Central memory CD8-positive, alpha-beta T cell (primary cell): ENCODE data around the gene TACC2.
"Not testable (repeated sequence)": the region's sequence is repeated elsewhere in the genome, so short reads cannot be mapped to it uniquely, and the experiment has no call there.

Experiments
- ATAC-seq: fragments of 150-1000 bp; cut with Tn5 transposase; replicated peaks from 2 replicates; pipeline ENCODE4 v1.10.0; 2022; ENCODE audit warnings: mild to moderate bottlenecking, moderate FRiP score, moderate number of reproducible peaks; ENCODE audit not compliant: poor library complexity, severe bottlenecking; ENCODE audit errors: extremely low read depth
- DNase-seq, 2 donors: peaks; one replicate each; pipeline ENCODE4 v3.0.0; 2021; ENCODE audit warnings: low spot score in 2 of 2
- H3K27ac Mint-ChIP-seq: one replicate; pipeline ENCODE4 v1.8.0; 2022; ENCODE audit warnings: low read depth, mild to moderate bottlenecking, moderate library complexity, mixed read lengths
- H3K27me3 Mint-ChIP-seq: one replicate; pipeline ENCODE4 v1.8.0; 2022; ENCODE audit warnings: mixed read lengths
- H3K36me3 Mint-ChIP-seq: one replicate; pipeline ENCODE4 v1.8.0; 2022; ENCODE audit warnings: mild to moderate bottlenecking, moderate library complexity, mixed read lengths; ENCODE audit not compliant: insufficient read depth
- H3K4me1 Mint-ChIP-seq: one replicate; pipeline ENCODE4 v1.8.0; 2022; ENCODE audit warnings: mixed read lengths
- H3K4me3 Mint-ChIP-seq: one replicate; pipeline ENCODE4 v1.8.0; 2022; ENCODE audit warnings: mild to moderate bottlenecking, moderate library complexity, mixed read lengths
- H3K9me3 Mint-ChIP-seq: one replicate; pipeline ENCODE4 v1.8.0; 2022; ENCODE audit warnings: mixed read lengths

The TACC2 gene

DNA sequence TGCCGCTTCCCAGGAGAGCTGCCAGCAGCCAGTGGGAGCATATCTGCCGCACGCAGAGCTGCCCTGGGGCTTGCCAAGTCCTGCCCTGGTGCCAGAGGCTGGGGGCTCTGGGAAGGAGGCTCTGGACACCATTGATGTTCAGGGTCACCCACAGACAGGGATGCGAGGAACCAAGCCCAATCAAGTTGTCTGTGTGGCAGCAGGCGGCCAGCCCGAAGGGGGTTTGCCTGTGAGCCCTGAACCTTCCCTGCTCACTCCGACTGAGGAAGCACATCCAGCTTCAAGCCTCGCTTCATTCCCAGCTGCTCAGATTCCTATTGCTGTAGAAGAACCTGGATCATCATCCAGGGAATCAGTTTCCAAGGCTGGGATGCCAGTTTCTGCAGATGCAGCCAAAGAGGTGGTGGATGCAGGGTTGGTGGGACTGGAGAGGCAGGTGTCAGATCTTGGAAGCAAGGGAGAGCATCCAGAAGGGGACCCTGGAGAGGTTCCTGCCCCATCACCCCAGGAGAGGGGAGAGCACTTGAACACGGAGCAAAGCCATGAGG lies 94.6 kb downstream of the TACC2 start:
- Mint-ChIP-seq H3K27ac (no peak overlapping the region), H3K27me3 (no peaks in the 10 kb centered on the region), H3K4me1 (no peaks in the 10 kb centered on the region), H3K36me3 (no peaks in the 10 kb centered on the region), H3K4me3 (no peak overlapping the region), H3K9me3 (no peaks in the 10 kb centered on the region)
- DNase-seq (no peak), ATAC-seq (no peak)

DNA sequence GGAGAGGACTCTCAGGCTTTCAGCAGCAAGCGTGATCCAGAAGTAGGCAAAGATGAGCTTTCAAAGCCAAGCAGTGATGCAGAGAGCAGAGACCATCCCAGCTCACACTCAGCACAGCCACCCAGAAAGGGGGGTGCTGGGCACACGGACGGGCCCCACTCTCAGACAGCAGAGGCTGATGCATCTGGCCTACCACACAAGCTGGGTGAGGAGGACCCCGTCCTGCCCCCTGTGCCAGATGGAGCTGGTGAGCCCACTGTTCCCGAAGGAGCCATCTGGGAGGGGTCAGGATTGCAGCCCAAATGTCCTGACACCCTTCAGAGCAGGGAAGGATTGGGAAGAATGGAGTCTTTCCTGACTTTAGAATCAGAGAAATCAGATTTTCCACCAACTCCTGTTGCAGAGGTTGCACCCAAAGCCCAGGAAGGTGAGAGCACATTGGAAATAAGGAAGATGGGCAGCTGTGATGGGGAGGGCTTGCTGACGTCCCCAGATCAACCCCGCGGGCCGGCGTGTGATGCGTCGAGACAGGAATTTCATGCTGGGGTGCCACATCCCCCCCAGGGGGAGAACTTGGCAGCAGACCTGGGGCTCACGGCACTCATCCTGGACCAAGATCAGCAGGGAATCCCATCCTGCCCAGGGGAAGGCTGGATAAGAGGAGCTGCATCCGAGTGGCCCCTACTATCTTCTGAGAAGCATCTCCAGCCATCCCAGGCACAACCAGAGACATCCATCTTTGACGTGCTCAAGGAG lies 95.5 kb downstream of the TACC2 start:
- no peak for ATAC-seq
- no peaks in the 10 kb centered on the region for H3K27me3 Mint-ChIP-seq
- DNase-seq, result no peak
- H3K4me3 Mint-ChIP-seq, result no peak overlapping the region
- no peaks in the 10 kb centered on the region for H3K36me3 Mint-ChIP-seq
- no peak overlapping the region for H3K27ac Mint-ChIP-seq
- H3K9me3 Mint-ChIP-seq, result no peaks in the 10 kb centered on the region
- H3K4me1 Mint-ChIP-seq, result no peaks in the 10 kb centered on the region

DNA sequence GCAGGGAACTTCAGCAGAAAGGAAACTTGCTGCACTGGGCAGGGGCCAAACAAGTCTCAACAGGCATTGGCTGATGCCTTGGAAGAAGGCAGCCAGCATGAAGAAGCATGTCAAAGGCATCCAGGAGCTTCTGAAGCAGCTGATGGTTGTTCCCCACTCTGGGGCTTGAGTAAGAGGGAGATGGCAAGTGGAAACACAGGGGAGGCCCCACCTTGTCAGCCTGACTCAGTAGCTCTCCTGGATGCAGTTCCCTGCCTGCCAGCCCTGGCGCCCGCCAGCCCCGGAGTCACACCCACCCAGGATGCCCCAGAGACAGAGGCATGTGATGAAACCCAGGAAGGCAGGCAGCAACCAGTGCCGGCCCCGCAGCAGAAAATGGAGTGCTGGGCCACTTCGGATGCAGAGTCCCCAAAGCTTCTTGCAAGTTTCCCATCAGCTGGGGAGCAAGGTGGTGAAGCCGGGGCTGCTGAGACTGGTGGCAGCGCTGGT lies 96.5 kb downstream of the TACC2 start:
- H3K4me1 Mint-ChIP-seq, result no peaks in the 10 kb centered on the region
- H3K27me3 Mint-ChIP-seq, result no peaks in the 10 kb centered on the region
- no peak overlapping the region for H3K4me3 Mint-ChIP-seq
- no peaks in the 10 kb centered on the region for H3K36me3 Mint-ChIP-seq
- no peak for ATAC-seq
- H3K27ac Mint-ChIP-seq, result no peak overlapping the region
- H3K9me3 Mint-ChIP-seq, result no peaks in the 10 kb centered on the region
- no peak for DNase-seq

DNA sequence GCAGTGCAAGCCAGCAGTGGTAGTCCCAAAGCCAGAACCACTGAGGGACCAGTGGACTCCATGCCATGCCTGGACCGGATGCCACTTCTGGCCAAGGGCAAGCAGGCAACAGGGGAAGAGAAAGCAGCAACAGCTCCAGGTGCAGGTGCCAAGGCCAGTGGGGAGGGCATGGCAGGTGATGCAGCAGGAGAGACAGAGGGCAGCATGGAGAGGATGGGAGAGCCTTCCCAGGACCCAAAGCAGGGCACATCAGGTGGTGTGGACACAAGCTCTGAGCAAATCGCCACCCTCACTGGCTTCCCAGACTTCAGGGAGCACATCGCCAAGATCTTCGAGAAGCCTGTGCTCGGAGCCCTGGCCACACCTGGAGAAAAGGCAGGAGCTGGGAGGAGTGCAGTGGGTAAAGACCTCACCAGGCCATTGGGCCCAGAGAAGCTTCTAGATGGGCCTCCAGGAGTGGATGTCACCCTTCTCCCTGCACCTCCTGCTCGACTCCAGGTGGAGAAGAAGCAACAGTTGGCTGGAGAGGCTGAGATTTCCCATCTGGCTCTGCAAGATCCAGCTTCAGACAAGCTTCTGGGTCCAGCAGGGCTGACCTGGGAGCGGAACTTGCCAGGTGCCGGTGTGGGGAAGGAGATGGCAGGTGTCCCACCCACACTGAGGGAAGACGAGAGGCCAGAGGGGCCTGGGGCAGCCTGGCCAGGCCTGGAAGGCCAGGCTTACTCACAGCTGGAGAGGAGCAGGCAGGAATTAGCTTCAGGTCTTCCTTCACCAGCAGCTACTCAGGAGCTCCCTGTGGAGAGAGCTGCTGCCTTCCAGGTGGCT lies 97.7 kb downstream of the TACC2 start:
- H3K9me3 Mint-ChIP-seq, result no peaks in the 10 kb centered on the region
- no peak overlapping the region for H3K4me3 Mint-ChIP-seq
- no peaks in the 10 kb centered on the region for H3K4me1 Mint-ChIP-seq
- no peaks in the 10 kb centered on the region for H3K27me3 Mint-ChIP-seq
- DNase-seq (no peak), ATAC-seq (no peak)
- no peaks in the 10 kb centered on the region for H3K36me3 Mint-ChIP-seq
- no peak overlapping the region for H3K27ac Mint-ChIP-seq

DNA sequence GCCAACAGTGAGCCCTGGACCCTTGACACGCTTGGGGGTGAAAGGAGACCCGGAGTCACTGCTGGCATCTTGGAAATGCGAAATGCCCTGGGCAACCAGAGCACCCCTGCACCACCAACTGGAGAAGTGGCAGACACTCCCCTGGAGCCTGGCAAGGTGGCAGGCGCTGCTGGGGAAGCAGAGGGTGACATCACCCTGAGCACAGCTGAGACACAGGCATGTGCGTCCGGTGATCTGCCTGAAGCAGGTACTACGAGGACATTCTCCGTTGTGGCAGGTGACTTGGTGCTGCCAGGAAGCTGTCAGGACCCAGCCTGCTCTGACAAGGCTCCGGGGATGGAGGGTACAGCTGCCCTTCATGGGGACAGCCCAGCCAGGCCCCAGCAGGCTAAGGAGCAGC lies 98.5 kb downstream of the TACC2 start:
- Mint-ChIP-seq H3K36me3 (no peaks in the 10 kb centered on the region), H3K4me3 (no peak overlapping the region), H3K4me1 (no peaks in the 10 kb centered on the region), H3K9me3 (no peaks in the 10 kb centered on the region), H3K27ac (no peak overlapping the region), H3K27me3 (no peaks in the 10 kb centered on the region)
- ATAC-seq (no peak), DNase-seq (no peak)

DNA sequence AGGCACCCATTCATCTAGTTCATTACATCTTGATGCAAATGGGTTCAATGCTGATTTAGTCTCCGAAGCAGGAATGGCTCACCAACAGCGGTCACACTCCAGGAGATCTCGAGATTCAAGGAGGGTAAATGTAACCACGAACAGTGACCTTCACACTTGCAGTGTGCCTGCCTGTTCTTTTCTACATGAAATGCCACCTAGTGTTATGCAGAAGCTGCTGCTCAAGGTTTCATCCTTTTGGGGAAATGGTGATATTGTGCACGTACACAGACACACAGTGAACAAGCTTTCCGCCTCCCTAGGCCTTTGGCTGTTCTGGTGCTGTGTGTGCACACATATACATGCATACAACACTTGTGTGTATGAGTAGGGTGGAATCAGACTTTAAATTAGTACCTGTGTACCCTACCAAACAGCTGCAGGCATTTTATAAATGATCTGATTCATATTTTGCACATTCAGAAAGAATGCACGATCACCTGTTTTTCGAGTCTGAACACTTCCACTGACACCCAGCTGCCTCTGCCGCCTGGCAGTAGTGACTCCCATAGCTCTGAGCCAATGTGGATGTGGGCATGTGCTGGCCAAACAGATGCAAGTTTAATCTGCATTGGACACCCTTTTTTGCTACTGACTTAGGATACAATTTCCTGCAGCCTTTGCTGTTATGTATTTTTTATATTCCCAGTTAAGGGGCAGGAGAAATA lies 100.5 kb downstream of the TACC2 start:
- Mint-ChIP-seq H3K27ac (no peak overlapping the region), H3K27me3 (no peaks in the 10 kb centered on the region), H3K36me3 (no peaks in the 10 kb centered on the region), H3K9me3 (no peaks in the 10 kb centered on the region), H3K4me1 (no peaks in the 10 kb centered on the region), H3K4me3 (no peak overlapping the region)
- ATAC-seq, result no peak
- no peak for DNase-seq

DNA sequence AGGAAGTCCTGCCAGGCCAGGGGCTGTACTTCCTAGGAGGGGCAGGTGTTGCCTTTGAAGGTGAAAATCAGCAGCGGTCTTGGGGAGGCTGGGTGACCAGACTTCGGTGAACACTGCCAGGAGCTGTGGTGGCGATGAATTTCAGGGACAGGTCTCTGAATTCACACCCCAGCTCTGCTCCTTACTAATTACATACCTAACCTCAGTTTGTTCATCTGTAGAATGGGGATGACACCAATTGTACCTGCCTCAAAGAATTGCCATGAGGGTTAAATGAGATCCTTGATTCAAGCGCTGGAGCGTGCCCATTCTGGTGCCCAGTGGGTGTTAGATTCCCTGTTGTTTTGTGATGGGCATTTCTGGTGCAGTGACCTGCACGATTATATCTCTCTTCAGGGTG lies 102.8 kb downstream of the TACC2 start:
- Mint-ChIP-seq H3K9me3 (no peaks in the 10 kb centered on the region), H3K36me3 (no peaks in the 10 kb centered on the region), H3K4me3 (no peak overlapping the region), H3K27me3 (no peaks in the 10 kb centered on the region), H3K27ac (no peak overlapping the region), H3K4me1 (no peaks in the 10 kb centered on the region)
- no peak for ATAC-seq
- DNase-seq, result no peak

DNA sequence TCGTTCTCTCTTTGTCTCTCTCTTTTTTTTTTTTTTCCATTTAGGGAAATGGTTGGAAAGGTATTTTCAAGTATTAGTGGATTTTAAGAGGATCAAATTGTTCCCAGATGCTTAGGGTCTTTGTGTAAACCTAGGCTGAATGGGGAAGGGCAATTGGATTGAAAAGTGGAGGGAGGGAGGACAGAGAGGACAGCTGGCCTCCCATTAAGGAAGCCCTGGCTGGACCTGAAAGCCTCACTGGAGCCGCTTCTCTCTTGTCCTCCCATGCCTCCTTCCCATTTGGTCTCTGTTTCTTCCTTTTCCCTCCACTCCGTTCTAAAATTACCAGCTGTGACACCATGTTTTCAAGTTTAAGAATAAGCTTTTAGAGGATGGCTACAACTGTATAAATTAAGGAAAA lies 104.1 kb downstream of the TACC2 start:
- ATAC-seq (no peak), DNase-seq (no peak)
- H3K4me3 Mint-ChIP-seq, result no peak overlapping the region
- no peaks in the 10 kb centered on the region for H3K36me3 Mint-ChIP-seq
- no peak overlapping the region for H3K27ac Mint-ChIP-seq
- H3K4me1 Mint-ChIP-seq, result no peaks in the 10 kb centered on the region
- H3K27me3 Mint-ChIP-seq, result no peaks in the 10 kb centered on the region
- H3K9me3 Mint-ChIP-seq, result no peaks in the 10 kb centered on the region

DNA sequence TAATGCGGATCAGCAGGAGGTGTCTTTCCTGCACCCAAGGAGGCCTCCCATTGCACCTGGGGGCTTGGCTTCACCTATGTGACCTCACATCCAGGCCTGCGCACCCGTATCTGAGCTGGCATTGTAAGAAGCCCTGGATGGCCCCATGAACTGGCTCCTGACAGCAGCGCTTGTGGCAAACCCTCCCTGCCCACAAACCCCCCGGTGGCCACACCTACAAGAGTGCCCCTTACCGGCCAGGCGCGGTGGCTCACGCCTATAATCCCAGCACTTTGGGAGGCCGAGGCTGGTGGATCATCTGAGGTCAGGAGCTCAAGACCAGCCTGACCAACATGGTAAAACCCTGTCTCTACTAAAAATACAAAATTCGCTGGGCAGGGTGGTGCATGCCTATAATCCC lies 107.2 kb downstream of the TACC2 start:
- H3K36me3 Mint-ChIP-seq, H3K4me3 Mint-ChIP-seq, H3K27me3 Mint-ChIP-seq, H3K27ac Mint-ChIP-seq, H3K9me3 Mint-ChIP-seq, ATAC-seq, H3K4me1 Mint-ChIP-seq, DNase-seq: not testable (repeated sequence)

DNA sequence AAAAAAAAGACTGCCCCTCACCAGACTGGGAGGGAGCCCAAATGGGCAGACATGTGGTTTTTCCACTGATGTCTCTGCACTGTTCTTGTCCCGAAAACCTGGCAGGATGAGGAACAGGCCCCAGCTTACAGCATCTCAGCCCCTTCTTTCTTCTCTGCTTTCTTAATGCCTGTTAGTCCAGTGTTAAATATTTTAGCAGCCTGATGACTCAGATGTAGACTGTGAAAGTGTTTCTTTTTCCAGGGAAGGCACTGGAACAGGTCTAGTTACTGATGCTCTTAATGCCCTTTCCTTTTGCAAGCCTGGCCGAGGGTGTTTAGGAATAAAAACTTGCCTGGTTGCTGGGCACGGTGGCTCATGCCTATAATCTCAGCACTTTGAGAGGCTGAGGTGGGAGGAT lies 107.7 kb downstream of the TACC2 start:
- Mint-ChIP-seq H3K4me3 (no peak overlapping the region), H3K27ac (no peak overlapping the region), H3K36me3 (no peaks in the 10 kb centered on the region), H3K27me3 (no peaks in the 10 kb centered on the region), H3K4me1 (no peaks in the 10 kb centered on the region), H3K9me3 (no peaks in the 10 kb centered on the region)
- ATAC-seq, result no peak
- no peak for DNase-seq

DNA sequence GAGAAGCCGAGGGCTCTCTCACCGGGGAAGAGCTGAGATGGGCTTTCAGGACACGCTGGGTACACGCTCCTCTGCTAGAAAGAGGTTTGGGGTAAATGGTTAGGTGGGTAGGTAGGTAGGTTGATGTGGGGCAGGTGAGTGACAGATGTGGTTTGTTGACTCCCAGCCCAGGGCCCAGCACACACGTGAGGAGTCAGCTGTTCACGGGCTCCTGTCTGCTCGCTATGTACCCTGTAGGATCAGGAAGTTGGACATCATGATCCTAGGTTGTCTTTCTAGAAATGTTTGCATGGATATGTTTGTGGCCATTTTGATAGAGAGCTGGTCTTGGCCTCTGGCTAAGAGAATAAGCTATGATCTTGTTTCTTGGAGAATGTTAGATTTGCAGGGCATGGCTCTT lies 109.0 kb downstream of the TACC2 start:
- Mint-ChIP-seq H3K27me3 (no peaks in the 10 kb centered on the region), H3K4me3 (no peak overlapping the region), H3K36me3 (no peaks in the 10 kb centered on the region), H3K4me1 (no peaks in the 10 kb centered on the region), H3K9me3 (no peaks in the 10 kb centered on the region), H3K27ac (no peak overlapping the region)
- DNase-seq (no peak), ATAC-seq (no peak)

DNA sequence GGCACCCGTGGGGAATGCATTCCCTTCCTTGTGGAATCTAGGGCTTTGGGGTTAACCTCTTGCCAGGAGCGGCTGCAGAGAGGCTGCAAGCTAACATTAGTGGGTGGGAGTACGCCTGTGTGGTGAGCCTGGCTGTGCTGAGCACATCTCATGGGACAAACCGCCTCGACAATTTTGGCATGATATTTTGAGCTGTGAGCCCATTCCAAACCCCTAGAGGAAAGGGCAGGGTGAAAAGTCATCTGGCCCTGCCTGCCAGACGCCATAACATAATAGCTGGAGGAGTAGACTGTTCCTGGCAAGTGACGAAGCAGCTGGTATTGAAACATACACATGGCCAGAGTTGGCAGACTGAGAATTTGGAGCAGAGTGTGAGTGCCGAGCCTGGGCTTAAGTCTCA lies 110.0 kb downstream of the TACC2 start:
- DNase-seq (no peak), ATAC-seq (no peak)
- Mint-ChIP-seq H3K27me3 (no peaks in the 10 kb centered on the region), H3K9me3 (no peaks in the 10 kb centered on the region), H3K4me1 (no peaks in the 10 kb centered on the region), H3K27ac (no peak overlapping the region), H3K36me3 (no peaks in the 10 kb centered on the region), H3K4me3 (no peak overlapping the region)
